Left lung (tissue), 10 donors: ENCODE results near the gene SYNE2. TPM values are rescaled to one million over a fixed set of nuclear protein-coding genes. Genes with fewer than 3 reads are reported as not detected.

ENCODE experiments used
- ATAC-seq: fragments of 200-7000 bp; cut with Tn5 transposase; one replicate; pipeline ENCODE4 v1.9.1; 2020; ENCODE audit warnings: moderate library complexity
- DNase-seq, 4 donors: peaks; one replicate each; pipeline ENCODE4 v3.0.0-alpha.2; 2013 to 2020
- H3K27ac ChIP-seq, 2 donors: fragments of 200-600 bp; sonication (generic) in 1 of 2; one replicate each; pipeline versions ENCODE4 v1.5.0 to v1.8.0; 2020 to 2021
- H3K27me3 ChIP-seq, 2 donors: fragments of 200-600 bp; sonication (generic) in 1 of 2; one replicate each; pipeline versions ENCODE4 v1.5.0 to v1.8.0; 2020 to 2021
- H3K36me3 ChIP-seq, 2 donors: fragments of 200-600 bp; sonication (generic) in 1 of 2; one replicate each; pipeline versions ENCODE4 v1.5.0 to v1.8.0; 2020 to 2021
- H3K4me1 ChIP-seq, 2 donors: fragments of 200-600 bp; one replicate each; pipeline ENCODE4 v1.8.0; 2021
- H3K4me3 ChIP-seq, 2 donors: fragments of 200-600 bp; sonication (generic) in 1 of 2; one replicate each; pipeline versions ENCODE4 v1.5.0 to v1.8.0; 2020 to 2021; ENCODE audit warnings: mild to moderate bottlenecking in 1 of 2
- H3K9me3 ChIP-seq, 2 donors: fragments of 200-600 bp; sonication (generic) in 1 of 2; one replicate each; pipeline versions ENCODE4 v1.5.0 to v1.8.0; 2020 to 2021
- CTCF ChIP-seq, 2 donors: fragments of 200-600 bp; sonication (generic) in 1 of 2; IDR thresholded peaks; one replicate each; pipeline versions ENCODE4 v1.5.0 to v1.8.0; 2021; ENCODE audit warnings: antibody characterized with exemption in 2 of 2
- intact Hi-C, 2 donors: fragments of 100-400 bp; cut with DNase I; formaldehyde crosslinking; loops; one replicate each; pipeline versions ENCODE4 v1.11.2 to v1.14.2; 2022
- polyA plus RNA-seq, 6 donors: library from polyadenylated mRNA; unstranded; fragments of 120-200 nt; gene quantifications; one replicate each; pipeline ENCODE4 v1.2.1, GENCODE V29; 2013; ENCODE audit not compliant: insufficient read length in 6 of 6
- total RNA-seq, 2 donors: library from RNA; stranded (reverse); fragmentation: NEBNext Ultra II Directional; extraction: Animal tissue kit (Norgen Biotek cat#: 25700); gene quantifications; one replicate each; pipeline ENCODE4 v1.2.1, GENCODE V29; 2021
- donor health status: DM: no; HTN: yes; CAD: no.
- donor health status: DM: no; HTN: no; CAD: no.

SYNE2 gene
- total and polyA plus RNA-seq, 8 donors, result 59.6 to 109 (median 88.5) TPM

GRCh38 chr14:64235652-64236640, 383.1 kb downstream of the SYNE2 start:
- ATAC-seq, result no peak
- no peak for DNase-seq
- Histone ChIP-seq H3K4me3 (no peak overlapping the region), H3K4me1 (no peaks in the 10 kb centered on the region), H3K9me3 (no peaks in the 10 kb centered on the region), H3K27me3 (no peaks in the 10 kb centered on the region), H3K27ac (no peak overlapping the region), H3K36me3 (peaks cover 0 to 11% of the 10 kb centered on the region in 2 donors)
- no peak for TF ChIP-seq CTCF (IDR thresholded peaks at IDR 0.05)
- intact Hi-C loops, result no loop called here

GRCh38 chr14:64238049-64238448, 385.2 kb downstream of the SYNE2 start:
- Histone ChIP-seq H3K9me3 (no peaks in the 10 kb centered on the region), H3K27ac (no peak overlapping the region), H3K36me3 (peaks cover 0 to 1% of the 10 kb centered on the region in 2 donors), H3K4me3 (no peak overlapping the region), H3K27me3 (no peaks in the 10 kb centered on the region), H3K4me1 (no peaks in the 10 kb centered on the region)
- ATAC-seq, result no peak
- intact Hi-C loops, result no loop called here
- no peak for TF ChIP-seq CTCF (IDR thresholded peaks at IDR 0.05)
- no peak for DNase-seq

- no peak for TF ChIP-seq CTCF (IDR thresholded peaks at IDR 0.05)
- Histone ChIP-seq H3K4me3 (no peak overlapping the region), H3K4me1 (no peaks in the 10 kb centered on the region), H3K36me3 (no peaks in the 10 kb centered on the region), H3K9me3 (no peaks in the 10 kb centered on the region), H3K27me3 (no peaks in the 10 kb centered on the region), H3K27ac (no peak overlapping the region)
- DNase-seq (no peak), ATAC-seq (no peak)
- intact Hi-C loops, result no loop called here
Observed at GRCh38 chr14:64238631-64239030, 385.8 kb downstream of the SYNE2 start.

- ATAC-seq, result no peak
- H3K27ac ChIP-seq, result no peak overlapping the region
- intact Hi-C loops, result no loop called here
- H3K36me3 ChIP-seq, result no peaks in the 10 kb centered on the region
- H3K4me1 ChIP-seq, result no peaks in the 10 kb centered on the region
- H3K4me3 ChIP-seq, result no peak overlapping the region
- no peak for TF ChIP-seq CTCF (IDR thresholded peaks at IDR 0.05)
- H3K27me3 ChIP-seq, result no peaks in the 10 kb centered on the region
- no peak for DNase-seq
- no peaks in the 10 kb centered on the region for H3K9me3 ChIP-seq
Observed at GRCh38 chr14:64244279-64244678, 391.5 kb downstream of the SYNE2 start.

GRCh38 chr14:64245491-64245890, 392.7 kb downstream of the SYNE2 start:
- TF ChIP-seq CTCF (IDR thresholded peaks at IDR 0.05), result no peak
- no peak overlapping the region for H3K27ac ChIP-seq
- intact Hi-C loops, result no loop called here
- H3K27me3 ChIP-seq, result no peaks in the 10 kb centered on the region
- DNase-seq, result no peak
- no peak overlapping the region for H3K4me3 ChIP-seq
- H3K9me3 ChIP-seq, result no peaks in the 10 kb centered on the region
- H3K36me3 ChIP-seq, result no peaks in the 10 kb centered on the region
- ATAC-seq, result no peak
- no peaks in the 10 kb centered on the region for H3K4me1 ChIP-seq
